Fibroblast of pulmonary artery (primary cell): ENCODE measurements around the gene CDH23.

Source experiments
- DNase-seq: peaks from one replicate; pipeline ENCODE4 v3.0.0-alpha.2; 2010; ENCODE audit warnings: low read depth
- H3K4me3 ChIP-seq: replicated peaks from 2 replicates; pipeline ENCODE4 v1.5.1; 2011; ENCODE audit warnings: low read depth, mild to moderate bottlenecking, control low read depth, low read length, moderate library complexity
- CTCF ChIP-seq: IDR thresholded peaks from 2 replicates; pipeline ENCODE4 v1.5.1; 2011; ENCODE audit warnings: mild to moderate bottlenecking, control low read depth, low read length, inconsistent platforms; ENCODE audit errors: missing control alignments

CDH23 gene

GRCh38 chr10:71613261-71613777 lies 216.6 kb downstream of the CDH23 start:
- no peak for TF ChIP-seq CTCF
- H3K4me3 ChIP-seq: no peak overlapping the region
- DNase-seq: peak; percentile 13

GRCh38 chr10:71613877-71614276 lies 217.2 kb downstream of the CDH23 start:
- no peak overlapping the region for H3K4me3 ChIP-seq
- DNase-seq: no peak
- no peak for TF ChIP-seq CTCF

- no peak for TF ChIP-seq CTCF
- no peak overlapping the region for H3K4me3 ChIP-seq
- no peak for DNase-seq
Measured at GRCh38 chr10:71614946-71615345, 218.2 kb downstream of the CDH23 start.

- TF ChIP-seq CTCF: no peak
- no peak for DNase-seq
- no peak overlapping the region for H3K4me3 ChIP-seq
Measured at GRCh38 chr10:71615538-71616329, 219.0 kb downstream of the CDH23 start.

GRCh38 chr10:71616817-71617654 lies 220.3 kb downstream of the CDH23 start:
- DNase-seq: no peak
- H3K4me3 ChIP-seq: no peak overlapping the region
- TF ChIP-seq CTCF: no peak

- H3K4me3 ChIP-seq: no peak overlapping the region
- no peak for TF ChIP-seq CTCF
- DNase-seq: no peak
Measured at GRCh38 chr10:71618176-71618575, 221.5 kb downstream of the CDH23 start.
